IMR-90 (cell line): ENCODE results near the gene SNRNP27. TPM values are rescaled to one million over a fixed set of nuclear protein-coding genes. Genes with fewer than 3 reads are reported as not detected.
A peak's percentile ranks its signal among the peaks of the same experiment; 100 is the strongest.

Experiments
- ATAC-seq: fragments of 200-7000 bp; cut with Tn5 transposase; 2 replicates; pipeline ENCODE4 v1.9.1; 2020; ENCODE audit warnings: low read depth, mild to moderate bottlenecking, moderate library complexity
- BruUV-seq: library from RNA; stranded (reverse); fragments of 400-500 nt; replicated peaks from 2 replicates; lab custom pipeline; 2021; lab: Mats Ljungman, UMichigan
- CTCF ChIA-PET: fragments of 300-600 bp; formaldehyde crosslinking; extraction: SDS; loops from one replicate; lab custom pipeline; 2021; ENCODE audit warnings: antibody characterized with exemption; lab: Yijun Ruan, JAX
- POLR2A ChIA-PET: fragments of 300-600 bp; sonication (Branson Sonifier 250); formaldehyde crosslinking; loops from one replicate; lab custom pipeline; 2022; ENCODE audit warnings: antibody characterized with exemption; ENCODE audit not compliant: unreplicated experiment; lab: Charles Lee
- DNase-seq: peaks from one replicate; pipeline ENCODE4 v3.0.0; 2013
- H2AFZ ChIP-seq: replicated peaks from 2 replicates; pipeline ENCODE3; 2013; ENCODE audit warnings: low read length, mild to moderate bottlenecking; ENCODE audit not compliant: poor library complexity
- H2AK5ac ChIP-seq: 2 replicates; pipeline ENCODE4 v1.6.1; 2013; ENCODE audit warnings: low read depth, low read length, inconsistent platforms
- H2AK9ac ChIP-seq: replicated peaks from 2 replicates; pipeline ENCODE3; 2013; ENCODE audit warnings: mild to moderate bottlenecking, low read depth, low read length, moderate library complexity; ENCODE audit not compliant: poor library complexity
- H2BK120ac ChIP-seq: 2 replicates; pipeline ENCODE4 v1.6.1; 2013; ENCODE audit warnings: low read depth, low read length, inconsistent platforms
- H2BK15ac ChIP-seq: 3 replicates; pipeline ENCODE4 v1.6.1; 2013; ENCODE audit warnings: low read depth, low read length, inconsistent platforms
- H2BK20ac ChIP-seq: 2 replicates; pipeline ENCODE4 v1.6.1; 2013; ENCODE audit warnings: low read depth, mild to moderate bottlenecking, inconsistent platforms, low read length, moderate library complexity
- H2BK5ac ChIP-seq: 2 replicates; pipeline ENCODE4 v1.6.1; 2013; ENCODE audit warnings: mild to moderate bottlenecking, low read depth, low read length, inconsistent platforms; ENCODE audit not compliant: poor library complexity, severe bottlenecking
- H3K14ac ChIP-seq: replicated peaks from 2 replicates; pipeline ENCODE4 v1.6.1; 2013; ENCODE audit warnings: low read depth, low read length, inconsistent platforms
- H3K18ac ChIP-seq: 2 replicates; pipeline ENCODE4 v1.6.1; 2013; ENCODE audit warnings: low read depth, low read length, control low read depth
- H3K23ac ChIP-seq: 2 replicates; pipeline ENCODE4 v1.6.1; 2013; ENCODE audit warnings: low read depth, low read length, inconsistent platforms
- H3K27ac ChIP-seq: 2 replicates; pipeline ENCODE4 v1.5.1; 2013; ENCODE audit warnings: mild to moderate bottlenecking, control low read depth, low read length; ENCODE audit not compliant: insufficient read depth
- H3K27me3 ChIP-seq: 2 replicates; pipeline ENCODE4 v1.6.1; 2013; ENCODE audit warnings: low read length; ENCODE audit not compliant: control insufficient read depth, insufficient read depth
- H3K36me3 ChIP-seq: 2 replicates; pipeline ENCODE4 v1.6.1; 2013; ENCODE audit warnings: low read length, mixed read lengths; ENCODE audit not compliant: control insufficient read depth, insufficient read depth
- H3K4ac ChIP-seq: 2 replicates; pipeline ENCODE4 v1.6.1; 2013; ENCODE audit warnings: low read depth, low read length, inconsistent platforms
- H3K4me1 ChIP-seq: 2 replicates; pipeline ENCODE4 v1.6.1; 2013; ENCODE audit warnings: low read length, mixed read lengths; ENCODE audit not compliant: control insufficient read depth, insufficient read depth
- H3K4me2 ChIP-seq: 2 replicates; pipeline ENCODE4 v1.6.1; 2013; ENCODE audit warnings: low read depth, mild to moderate bottlenecking, control low read depth, low read length, moderate library complexity
- H3K4me3 ChIP-seq: 2 replicates; pipeline ENCODE4 v1.5.1; 2013; ENCODE audit warnings: low read depth, mild to moderate bottlenecking, control low read depth, low read length, moderate library complexity; ENCODE audit not compliant: insufficient read depth
- H3K56ac ChIP-seq: 2 replicates; pipeline ENCODE4 v1.6.1; 2013; ENCODE audit warnings: low read length, inconsistent platforms; ENCODE audit not compliant: insufficient read depth; ENCODE audit errors: extremely low read depth
- H3K79me1 ChIP-seq, 2 experiments: 2 replicates each; pipeline ENCODE4 v1.6.1; 2013; ENCODE audit warnings: low read length in 2 of 2, inconsistent platforms in 1 of 2, low read depth in 1 of 2
- H3K9ac ChIP-seq: 2 replicates; pipeline ENCODE4 v1.6.1; 2013; ENCODE audit warnings: low read depth, low read length, control low read depth
- H3K9me1 ChIP-seq: 2 replicates; pipeline ENCODE4 v1.6.1; 2013; ENCODE audit warnings: low read length, inconsistent platforms; ENCODE audit not compliant: insufficient read depth
- H3K9me3 ChIP-seq: 2 replicates; pipeline ENCODE4 v1.6.1; 2013; ENCODE audit warnings: low read length; ENCODE audit not compliant: control insufficient read depth, insufficient read depth
- H4K20me1 ChIP-seq: 2 replicates; pipeline ENCODE4 v1.6.1; 2013; ENCODE audit warnings: low read length, inconsistent platforms; ENCODE audit not compliant: insufficient read depth
- H4K5ac ChIP-seq: 2 replicates; pipeline ENCODE4 v1.6.1; 2013; ENCODE audit warnings: mild to moderate bottlenecking, low read depth, low read length, control low read depth
- H4K8ac ChIP-seq, 2 experiments: 2 replicates each; pipeline ENCODE4 v1.6.1; 2013; ENCODE audit warnings: low read depth in 2 of 2, low read length in 2 of 2, control low read depth in 1 of 2, inconsistent platforms in 1 of 2
- H4K91ac ChIP-seq: 2 replicates; pipeline ENCODE4 v1.6.1; 2013; ENCODE audit warnings: low read depth, low read length, inconsistent platforms; ENCODE audit not compliant: insufficient read depth
- BHLHE40 ChIP-seq: fragments of 150-350 bp; IDR thresholded peaks from 2 replicates; pipeline ENCODE4 v1.6.1; 2016; ENCODE audit warnings: mild to moderate bottlenecking, low read depth, low read length
- FOS ChIP-seq: fragments of 150-350 bp; IDR thresholded peaks from 2 replicates; pipeline ENCODE4 v1.6.1; 2016; ENCODE audit warnings: low read depth, low read length
- POLR2A ChIP-seq: IDR thresholded peaks from 2 replicates; pipeline ENCODE4 v1.6.1; 2012; ENCODE audit warnings: mild to moderate bottlenecking, low read depth, low read length
- WGBS, 2 experiments: methylation state at CpG; one replicate each; pipeline versions ENCODE4 v1.1.5 to v1.1.7; 2013; ENCODE audit warnings: missing lambda C conversion rate in 2 of 2; ENCODE audit not compliant: insufficient read length in 1 of 2; ENCODE audit errors: extremely low coverage in 2 of 2; 5-methylcytosine and 5-hydroxymethylcytosine counted together
- dilution Hi-C: fragments of 300-500 bp; cut with HindIII; formaldehyde crosslinking; loops from one replicate; pipeline ENCODE4 v1.14.3; 2018; ENCODE audit warnings: low sequenced_read_pairs; ENCODE audit not compliant: unreplicated experiment
- in situ Hi-C: fragments of 300-500 bp; cut with MboI; formaldehyde crosslinking; loops from 3 replicates; pipeline ENCODE4 v1.14.3; 2019; ENCODE audit warnings: low sequenced_read_pairs, inconsistent platforms, mixed read lengths
- intact Hi-C: fragments of 100-400 bp; cut with micrococcal nuclease; formaldehyde crosslinking; loops from 2 replicates; pipeline ENCODE4 v1.10.0; 2022
- polyA plus RNA-seq, 3 experiments: library from polyadenylated mRNA; depleted of rRNA; stranded (reverse); fragments of >200 nt; gene quantifications; 2 replicates each; pipeline ENCODE4 v1.2.3, GENCODE V29; 2012; ENCODE audit warnings: low replicate concordance in 1 of 3
- total RNA-seq: library from RNA; depleted of rRNA; stranded (reverse); fragments of >200 nt; gene quantifications from 2 replicates; pipeline ENCODE4 v1.2.3, GENCODE V29; 2012

The SNRNP27 gene
- total and polyA plus RNA-seq, 2 of the 4 experiments (the other 2 are of a cell fraction), result 8.8 to 48.3 TPM

- peak overlapping the region; percentile 66 for H4K91ac ChIP-seq
- dilution Hi-C loops, result no loop called here
- ChIA-PET CTCF (interaction anchor here (1.0 to 1.2 kb wide), 2 partner anchors 8 to 222 kb away, joined by 3 read pairs; no protein-coding TSS in a partner anchor), POLR2A (no interaction called here)
- no peak overlapping the region for H3K9ac ChIP-seq
- H4K20me1 ChIP-seq, result no peaks in the 10 kb centered on the region
- peak overlapping the region; percentile 3; the same call in 1 of the 2 replicates for H3K4me2 ChIP-seq
- no peak overlapping the region for H2BK5ac ChIP-seq
- H2BK120ac ChIP-seq, result peak overlapping the region; percentile 78
- H3K27ac ChIP-seq, result no peak overlapping the region
- no peak overlapping the region for H3K4me3 ChIP-seq
- no peaks in the 10 kb centered on the region for H3K27me3 ChIP-seq
- peak overlapping the region; percentile 92 for H2BK20ac ChIP-seq
- peak; percentile 68 for ATAC-seq
- 0 out of 2 replicates have a peak overlapping the region, but pooled peaks have one; percentile 34 for H3K23ac ChIP-seq
- H2AK9ac ChIP-seq, result peak overlapping the region; percentile 75
- peaks cover 7% of the 10 kb centered on the region for H3K36me3 ChIP-seq
- intact Hi-C loops, result no loop called here
- H3K79me1 ChIP-seq, result no peaks in the 10 kb centered on the region
- H4K8ac ChIP-seq, result peak overlapping the region in 1 of 2 experiments; percentile 26; a peak in 2 of 4 replicates
- in situ Hi-C loops, result no loop called here
- peak overlapping the region; percentile 67 for H3K14ac ChIP-seq
- WGBS, 2 experiments, result 80% methylated on average over 2 of the region's 13 CpGs; no CpG with 5 or more reads in 1 of the 2 experiments
- TF ChIP-seq FOS, result 0 out of 2 replicates have a peak, but pooled peaks have one; percentile 19
- TF ChIP-seq POLR2A, result no peak
- peak; percentile 71; the same call in 1 of the 2 replicates for TF ChIP-seq BHLHE40
- peak overlapping the region; percentile 13; the same call in 1 of the 2 replicates for H3K56ac ChIP-seq
- H3K18ac ChIP-seq, result no peak overlapping the region
- H3K4ac ChIP-seq, result peak overlapping the region; percentile 66
- H3K9me1 ChIP-seq, result peaks cover 20% of the 10 kb centered on the region
- H2BK15ac ChIP-seq, result peak overlapping the region; percentile 75
- peaks cover 8% of the 10 kb centered on the region for H3K4me1 ChIP-seq
- H4K5ac ChIP-seq, result no peak overlapping the region
- DNase-seq, result peak; percentile 74
- BruUV-seq, result no TSS peak
- peak overlapping the region; percentile 64 for H2AFZ ChIP-seq
- no peaks in the 10 kb centered on the region for H3K9me3 ChIP-seq
- H2AK5ac ChIP-seq, result peak overlapping the region; percentile 93
These were observed 52.9 kb downstream of the SNRNP27 start for GRCh38 chr2:69946351-69947324.
